ENCODE results near the gene FRMD6.
A peak's percentile ranks its signal among the peaks of the same experiment; 100 is the strongest.

Gene FRMD6

GRCh38 chr14:51651388-51652167 is at the start of gene FRMD6:
FRMD6 (plus strand) TSS chr14:51651910; CDS start chr14:51689837, 37,927 bp downstream.
- peak; percentile 81 for DNase-seq

- no peak for DNase-seq
These were observed 49.4 kb upstream of the FRMD6 start for GRCh38 chr14:51602310-51602709.

GRCh38 chr14:51603495-51603894 is 48.2 kb upstream of the FRMD6 start:
- no peak for DNase-seq

- DNase-seq = no peak
These were observed 47.6 kb upstream of the FRMD6 start for GRCh38 chr14:51604073-51604472.

GRCh38 chr14:51605575-51605974 is 46.1 kb upstream of the FRMD6 start:
- DNase-seq = no peak

GRCh38 chr14:51607711-51608110 is 44.0 kb upstream of the FRMD6 start:
- DNase-seq = no peak

GRCh38 chr14:51609251-51609954 is 42.3 kb upstream of the FRMD6 start:
- no peak for DNase-seq

GRCh38 chr14:51609955-51610283 is 41.8 kb upstream of the FRMD6 start:
- DNase-seq = no peak

GRCh38 chr14:51610771-51611170 is 40.9 kb upstream of the FRMD6 start:
- no peak for DNase-seq

- no peak for DNase-seq
These were observed 39.3 kb upstream of the FRMD6 start for GRCh38 chr14:51612449-51612848.

- no peak for DNase-seq
These were observed 38.3 kb upstream of the FRMD6 start for GRCh38 chr14:51613416-51613815.

- no peak for DNase-seq
These were observed 37.0 kb upstream of the FRMD6 start for GRCh38 chr14:51614707-51615106.

- no peak for DNase-seq
These were observed 35.5 kb upstream of the FRMD6 start for GRCh38 chr14:51616256-51616655.

GRCh38 chr14:51616724-51617409 is 34.8 kb upstream of the FRMD6 start:
- DNase-seq = no peak

- no peak for DNase-seq
These were observed 32.1 kb upstream of the FRMD6 start for GRCh38 chr14:51619561-51619960.

- DNase-seq = no peak
These were observed 31.7 kb upstream of the FRMD6 start for GRCh38 chr14:51620056-51620455.

- no peak for DNase-seq
These were observed 30.1 kb upstream of the FRMD6 start for GRCh38 chr14:51621654-51622053.

- DNase-seq = no peak
These were observed 29.3 kb upstream of the FRMD6 start for GRCh38 chr14:51622376-51622775.

- DNase-seq = no peak
These were observed 26.6 kb upstream of the FRMD6 start for GRCh38 chr14:51624955-51625569.

GRCh38 chr14:51626185-51626584 is 25.5 kb upstream of the FRMD6 start:
- DNase-seq = no peak

- DNase-seq = no peak
These were observed 24.9 kb upstream of the FRMD6 start for GRCh38 chr14:51626788-51627187.

GRCh38 chr14:51627313-51627712 is 24.4 kb upstream of the FRMD6 start:
- no peak for DNase-seq

- no peak for DNase-seq
These were observed 23.5 kb upstream of the FRMD6 start for GRCh38 chr14:51628238-51628637.

GRCh38 chr14:51630987-51631386 is 20.7 kb upstream of the FRMD6 start:
- no peak for DNase-seq

Measured in stimulated activated CD4-positive, alpha-beta T cell treated with anti-CD3 and anti-CD28 coated beads, Interleukin-15, amount 100 ng/mL, for 24 hours (primary cell).